MM.1S (cell line): ENCODE data around the gene THAP7.

Source experiments
- EZH2 ChIP-seq: fragments of 300-600 bp; sonication (generic); optimal IDR thresholded peaks from 2 replicates; pipeline ENCODE3; 2017; ENCODE audit warnings: low read depth, mild to moderate bottlenecking, antibody characterized with exemption, low read length, mixed read lengths
- EZH2phosphoT487 ChIP-seq: fragments of 300-600 bp; sonication (generic); IDR thresholded peaks from 2 replicates; pipeline ENCODE4 v1.6.1; 2018; ENCODE audit warnings: antibody characterized with exemption, low read length
- TF ChIP-seq, protein P1 (sequence below): fragments of 300-600 bp; sonication (generic); IDR thresholded peaks from 2 replicates; pipeline ENCODE4 v1.5.1; 2016; ENCODE audit warnings: antibody characterized with exemption, low read length, mixed read lengths

DNA sequence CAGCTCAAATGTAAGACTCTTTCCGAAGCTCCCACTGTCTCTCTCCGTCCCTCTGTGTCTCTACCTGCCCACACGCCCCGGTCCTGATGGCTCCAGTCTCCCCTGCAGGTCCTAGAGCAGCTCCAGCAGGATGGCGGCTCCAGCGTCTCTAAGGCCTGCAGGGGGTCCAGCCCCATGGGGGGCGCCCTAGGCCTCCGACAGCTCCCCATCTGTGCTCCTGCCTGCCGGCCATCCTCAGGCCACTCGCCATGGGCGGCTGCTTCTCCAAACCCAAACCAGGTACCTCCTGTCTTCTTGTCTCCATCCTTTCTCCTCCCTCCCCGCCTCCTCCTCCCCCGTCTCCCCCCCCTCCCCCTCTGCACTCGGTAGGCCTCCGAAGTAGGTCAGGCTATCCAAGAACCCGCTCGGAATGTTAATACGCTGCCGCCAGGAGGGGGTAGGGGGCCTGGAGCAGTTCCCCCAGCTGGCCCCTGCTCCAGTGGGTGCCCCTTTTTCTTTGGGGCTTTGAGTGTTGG lies 34.2 kb downstream of the THAP7 start:
- TF ChIP-seq, protein P1, sequence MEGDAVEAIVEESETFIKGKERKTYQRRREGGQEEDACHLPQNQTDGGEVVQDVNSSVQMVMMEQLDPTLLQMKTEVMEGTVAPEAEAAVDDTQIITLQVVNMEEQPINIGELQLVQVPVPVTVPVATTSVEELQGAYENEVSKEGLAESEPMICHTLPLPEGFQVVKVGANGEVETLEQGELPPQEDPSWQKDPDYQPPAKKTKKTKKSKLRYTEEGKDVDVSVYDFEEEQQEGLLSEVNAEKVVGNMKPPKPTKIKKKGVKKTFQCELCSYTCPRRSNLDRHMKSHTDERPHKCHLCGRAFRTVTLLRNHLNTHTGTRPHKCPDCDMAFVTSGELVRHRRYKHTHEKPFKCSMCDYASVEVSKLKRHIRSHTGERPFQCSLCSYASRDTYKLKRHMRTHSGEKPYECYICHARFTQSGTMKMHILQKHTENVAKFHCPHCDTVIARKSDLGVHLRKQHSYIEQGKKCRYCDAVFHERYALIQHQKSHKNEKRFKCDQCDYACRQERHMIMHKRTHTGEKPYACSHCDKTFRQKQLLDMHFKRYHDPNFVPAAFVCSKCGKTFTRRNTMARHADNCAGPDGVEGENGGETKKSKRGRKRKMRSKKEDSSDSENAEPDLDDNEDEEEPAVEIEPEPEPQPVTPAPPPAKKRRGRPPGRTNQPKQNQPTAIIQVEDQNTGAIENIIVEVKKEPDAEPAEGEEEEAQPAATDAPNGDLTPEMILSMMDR, result no peak
- TF ChIP-seq EZH2phosphoT487 (no peak), EZH2 (no peak)
